ENCODE results near the gene SAMD8.
A peak's percentile ranks its signal among the peaks of the same experiment; 100 is the strongest.
"Not testable (repeated sequence)": the region's sequence is repeated elsewhere in the genome, so short reads cannot be mapped to it uniquely, and the experiment has no call there.

The SAMD8 gene

DNA sequence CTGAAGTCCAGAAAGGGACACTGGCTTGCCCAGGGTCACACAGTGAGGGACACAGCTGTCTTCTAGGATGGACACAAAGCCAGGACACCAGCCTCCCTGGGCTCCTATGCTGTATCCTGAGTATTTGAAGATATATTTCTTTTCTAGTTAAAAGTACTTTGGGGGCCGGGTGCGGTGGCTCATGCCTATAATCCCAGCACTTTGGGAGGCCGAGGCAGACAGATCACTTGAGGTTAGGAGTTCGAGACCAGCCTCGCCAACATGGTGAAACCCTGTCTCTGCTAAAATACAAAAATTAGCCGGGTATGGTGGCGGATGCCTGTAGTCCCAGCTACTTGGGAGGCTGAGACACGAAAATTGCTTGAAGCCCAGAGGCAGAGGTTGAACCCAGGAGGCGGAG is 4.6 kb upstream of the SAMD8 start:
- H3K9ac ChIP-seq (ENCODE audit: low read length); H4K5ac ChIP-seq (ENCODE audit: low read length); H3K79me1 ChIP-seq (ENCODE audit: low read length); H2BK5ac ChIP-seq (ENCODE audit: low read length); H2BK120ac ChIP-seq (ENCODE audit: low read depth, low read length); H3K18ac ChIP-seq (ENCODE audit: low read length); H3K23ac ChIP-seq (ENCODE audit: low read length); H3K4me2 ChIP-seq (ENCODE audit: low read length); H4K8ac ChIP-seq (ENCODE audit: low read depth, low read length); DNase-seq; H3K79me2 ChIP-seq (ENCODE audit: control insufficient read depth, insufficient read depth, low read length); H3K4ac ChIP-seq (ENCODE audit: low read depth, low read length); H2BK15ac ChIP-seq (replicated peaks; ENCODE audit: low read depth); H3K27me3 ChIP-seq (ENCODE audit: insufficient read depth, low read length, poor library complexity); H3K36me3 ChIP-seq (ENCODE audit: control insufficient read depth, insufficient read depth, low read length); H2AK5ac ChIP-seq (ENCODE audit: low read length); H3K4me3 ChIP-seq (ENCODE audit: low read length); H3K4me1 ChIP-seq (ENCODE audit: control insufficient read depth, low read depth, low read length): not testable (repeated sequence)
- peak overlapping the region; percentile 31 for H3K27ac ChIP-seq (ENCODE audit: low read depth, low read length)
- no CpG with 5 or more reads among the region's 9 CpGs for WGBS (ENCODE audit: extremely low coverage, insufficient coverage, low lambda C conversion rate)
- H3K56ac ChIP-seq (ENCODE audit: low read length), result peak overlapping the region; percentile 6

DNA sequence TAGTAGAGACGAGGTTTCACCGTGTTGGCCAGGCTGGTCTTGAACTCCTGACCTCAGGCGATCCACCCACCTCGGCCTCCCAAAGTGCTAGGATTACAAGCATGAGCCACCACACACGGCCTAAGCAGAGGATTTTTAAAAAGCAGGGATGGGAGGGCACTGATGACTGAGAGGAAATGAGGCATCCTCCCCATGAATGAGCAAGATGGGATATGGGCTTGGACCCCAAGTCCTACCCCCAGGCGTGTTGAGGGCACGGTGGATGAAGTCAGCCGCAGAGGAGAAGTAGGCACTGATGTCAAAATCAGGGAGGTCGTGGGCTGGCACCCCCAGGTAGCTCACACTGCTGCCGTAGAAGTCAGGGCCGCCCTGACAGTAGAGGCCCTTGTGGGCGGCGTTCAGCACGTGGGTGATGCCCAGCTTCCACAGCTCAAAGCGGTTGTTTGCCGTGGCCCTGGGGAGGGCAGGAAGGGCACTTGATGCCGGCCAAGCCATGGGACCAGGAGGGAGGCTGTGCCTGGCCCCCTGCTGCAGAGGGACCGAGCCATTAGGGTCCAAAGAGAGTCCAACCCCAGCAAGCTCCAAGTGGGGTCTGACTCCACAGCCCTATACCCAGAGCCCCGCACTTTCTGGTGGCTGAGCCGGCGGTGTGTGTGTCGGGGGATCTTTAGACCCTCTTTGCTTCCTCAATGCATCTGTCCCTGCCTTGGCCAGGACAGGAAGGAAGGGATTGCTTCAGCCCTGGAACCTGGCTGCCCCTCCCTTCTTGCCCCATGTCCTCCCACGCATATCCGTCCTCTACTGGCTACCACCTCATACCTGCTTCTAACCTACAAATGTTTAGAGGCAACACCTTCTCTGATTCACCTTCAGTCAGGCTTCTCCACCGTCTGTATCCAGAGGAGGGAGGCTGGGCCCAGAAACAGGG is 3.4 kb upstream of the SAMD8 start:
- Histone ChIP-seq H3K36me3 (ENCODE audit: control insufficient read depth, insufficient read depth, low read length) (no peaks in the 10 kb centered on the region), H3K18ac (ENCODE audit: low read length) (no peak overlapping the region), H3K27ac (ENCODE audit: low read depth, low read length) (peak overlapping the region; percentile 43), H3K79me1 (ENCODE audit: low read length) (no peaks in the 10 kb centered on the region), H2BK5ac (ENCODE audit: low read length) (peak overlapping the region; percentile 17), H3K23ac (ENCODE audit: low read length) (no peak overlapping the region), H2BK120ac (ENCODE audit: low read depth, low read length) (no peak overlapping the region), H3K79me2 (ENCODE audit: control insufficient read depth, insufficient read depth, low read length) (peaks cover 4% of the 10 kb centered on the region), H4K5ac (ENCODE audit: low read length) (no peak overlapping the region), H3K4me2 (ENCODE audit: low read length) (no peak overlapping the region), H3K56ac (ENCODE audit: low read length) (peak overlapping the region; percentile 65), H2BK15ac (replicated peaks; ENCODE audit: low read depth) (no peak overlapping the region), H3K4ac (ENCODE audit: low read depth, low read length) (no peak overlapping the region), H3K4me1 (ENCODE audit: control insufficient read depth, low read depth, low read length) (peaks cover 6% of the 10 kb centered on the region), H2AK5ac (ENCODE audit: low read length) (no peak overlapping the region), H3K27me3 (ENCODE audit: insufficient read depth, low read length, poor library complexity) (no peaks in the 10 kb centered on the region), H3K4me3 (ENCODE audit: low read length) (no peak overlapping the region), H3K9ac (ENCODE audit: low read length) (no peak overlapping the region), H4K8ac (ENCODE audit: low read depth, low read length) (no peak overlapping the region)
- WGBS (ENCODE audit: extremely low coverage, insufficient coverage, low lambda C conversion rate), result no CpG with 5 or more reads among the region's 25 CpGs
- DNase-seq, result no peak

DNA sequence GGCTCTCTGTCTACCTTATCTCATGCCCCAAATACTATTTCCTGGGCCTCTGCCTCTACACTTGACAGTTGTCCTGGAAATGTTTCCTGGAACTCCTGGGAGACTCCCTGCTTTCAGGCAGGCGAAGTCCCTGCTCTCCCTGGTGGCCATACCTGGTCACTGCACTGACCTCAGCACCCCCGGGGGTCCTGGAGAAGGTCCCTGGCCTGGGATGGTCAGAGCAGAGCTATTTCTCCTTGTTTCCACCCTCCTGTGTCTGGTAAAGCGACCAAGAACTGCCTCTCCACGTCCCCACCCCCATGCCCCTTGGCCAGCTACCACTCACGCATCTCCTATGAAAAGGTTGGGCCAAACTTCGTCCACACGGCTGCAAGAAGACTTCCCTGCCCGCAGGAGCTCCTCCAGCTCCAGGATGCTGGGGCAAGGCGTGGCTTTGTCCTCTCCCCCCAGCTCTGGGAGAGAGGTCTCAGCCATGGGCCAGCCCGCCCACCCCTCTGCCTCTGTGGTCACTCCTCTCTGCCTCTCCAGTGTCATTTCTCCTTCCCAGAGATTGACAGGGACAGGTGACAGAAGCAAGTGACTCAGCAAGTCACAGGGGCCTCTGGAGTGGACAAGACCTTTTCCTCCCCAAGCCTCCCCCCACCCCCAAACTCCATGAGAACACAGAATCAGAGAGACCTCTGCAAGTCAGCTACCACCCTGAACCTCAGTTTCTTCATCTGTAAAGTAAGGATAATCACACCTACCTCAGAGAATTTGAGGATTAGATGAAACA is 2.6 kb upstream of the SAMD8 start:
- no CpG with 5 or more reads among the region's 10 CpGs for WGBS (ENCODE audit: extremely low coverage, insufficient coverage, low lambda C conversion rate)
- Histone ChIP-seq H3K36me3 (ENCODE audit: control insufficient read depth, insufficient read depth, low read length) (no peaks in the 10 kb centered on the region), H4K5ac (ENCODE audit: low read length) (no peak overlapping the region), H2BK120ac (ENCODE audit: low read depth, low read length) (no peak overlapping the region), H3K9ac (ENCODE audit: low read length) (no peak overlapping the region), H2AK5ac (ENCODE audit: low read length) (no peak overlapping the region), H3K79me1 (ENCODE audit: low read length) (no peaks in the 10 kb centered on the region), H3K4ac (ENCODE audit: low read depth, low read length) (no peak overlapping the region), H3K18ac (ENCODE audit: low read length) (no peak overlapping the region), H4K8ac (ENCODE audit: low read depth, low read length) (no peak overlapping the region), H3K4me3 (ENCODE audit: low read length) (no peak overlapping the region), H3K4me1 (ENCODE audit: control insufficient read depth, low read depth, low read length) (peaks cover 6% of the 10 kb centered on the region), H2BK15ac (replicated peaks; ENCODE audit: low read depth) (no peak overlapping the region), H3K4me2 (ENCODE audit: low read length) (no peak overlapping the region), H3K27ac (ENCODE audit: low read depth, low read length) (peak overlapping the region; percentile 43), H3K27me3 (ENCODE audit: insufficient read depth, low read length, poor library complexity) (no peaks in the 10 kb centered on the region), H3K56ac (ENCODE audit: low read length) (peak overlapping the region; percentile 65), H3K79me2 (ENCODE audit: control insufficient read depth, insufficient read depth, low read length) (peaks cover 5% of the 10 kb centered on the region), H3K23ac (ENCODE audit: low read length) (no peak overlapping the region), H2BK5ac (ENCODE audit: low read length) (peak overlapping the region; percentile 17)
- DNase-seq, result peak; percentile 86

DNA sequence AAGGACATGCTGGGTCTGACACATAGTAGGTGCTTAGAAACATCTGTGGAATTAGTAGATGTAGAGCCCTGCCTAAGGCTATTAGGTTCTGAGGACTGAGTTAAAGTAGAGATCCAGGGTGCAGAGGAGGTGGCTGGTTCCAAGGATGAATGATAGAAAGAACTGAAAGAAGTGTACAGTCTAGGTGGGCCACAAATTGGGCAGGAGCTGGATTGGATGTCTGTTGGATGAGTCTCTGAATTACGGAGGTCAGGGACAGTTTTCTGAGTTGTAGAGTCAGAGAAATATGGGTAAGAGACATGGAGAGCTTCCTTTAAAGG is 2.0 kb upstream of the SAMD8 start:
- H3K36me3 ChIP-seq (ENCODE audit: control insufficient read depth, insufficient read depth, low read length), result no peaks in the 10 kb centered on the region
- no peak overlapping the region for H2BK120ac ChIP-seq (ENCODE audit: low read depth, low read length)
- H2BK5ac ChIP-seq (ENCODE audit: low read length), result no peak overlapping the region
- H4K5ac ChIP-seq (ENCODE audit: low read length), result no peak overlapping the region
- H3K27ac ChIP-seq (ENCODE audit: low read depth, low read length), result no peak overlapping the region
- H2BK15ac ChIP-seq (replicated peaks; ENCODE audit: low read depth), result no peak overlapping the region
- H3K4me2 ChIP-seq (ENCODE audit: low read length), result no peak overlapping the region
- H4K8ac ChIP-seq (ENCODE audit: low read depth, low read length), result no peak overlapping the region
- no peak overlapping the region for H3K56ac ChIP-seq (ENCODE audit: low read length)
- H3K79me1 ChIP-seq (ENCODE audit: low read length), result no peaks in the 10 kb centered on the region
- no peak overlapping the region for H3K9ac ChIP-seq (ENCODE audit: low read length)
- H3K4me3 ChIP-seq (ENCODE audit: low read length), result no peak overlapping the region
- peaks cover 6% of the 10 kb centered on the region for H3K4me1 ChIP-seq (ENCODE audit: control insufficient read depth, low read depth, low read length)
- peaks cover 7% of the 10 kb centered on the region for H3K79me2 ChIP-seq (ENCODE audit: control insufficient read depth, insufficient read depth, low read length)
- H3K23ac ChIP-seq (ENCODE audit: low read length), result no peak overlapping the region
- no peak for DNase-seq
- H3K4ac ChIP-seq (ENCODE audit: low read depth, low read length), result no peak overlapping the region
- H2AK5ac ChIP-seq (ENCODE audit: low read length), result no peak overlapping the region
- WGBS (ENCODE audit: extremely low coverage, insufficient coverage, low lambda C conversion rate), result no CpG with 5 or more reads among the region's 1 CpG
- no peaks in the 10 kb centered on the region for H3K27me3 ChIP-seq (ENCODE audit: insufficient read depth, low read length, poor library complexity)
- H3K18ac ChIP-seq (ENCODE audit: low read length), result no peak overlapping the region

GRCh38 chr10:75110006-75110632 is 1.3 kb upstream of the SAMD8 start:
- Histone ChIP-seq H3K79me2 (ENCODE audit: control insufficient read depth, insufficient read depth, low read length) (peaks cover 8% of the 10 kb centered on the region), H3K4me3 (ENCODE audit: low read length) (no peak overlapping the region), H2BK5ac (ENCODE audit: low read length) (no peak overlapping the region), H3K4ac (ENCODE audit: low read depth, low read length) (no peak overlapping the region), H3K79me1 (ENCODE audit: low read length) (no peaks in the 10 kb centered on the region), H2BK15ac (replicated peaks; ENCODE audit: low read depth) (no peak overlapping the region), H3K36me3 (ENCODE audit: control insufficient read depth, insufficient read depth, low read length) (no peaks in the 10 kb centered on the region), H3K4me1 (ENCODE audit: control insufficient read depth, low read depth, low read length) (peaks cover 6% of the 10 kb centered on the region), H2AK5ac (ENCODE audit: low read length) (peak overlapping the region; percentile 66), H3K9ac (ENCODE audit: low read length) (no peak overlapping the region), H4K5ac (ENCODE audit: low read length) (no peak overlapping the region), H4K8ac (ENCODE audit: low read depth, low read length) (no peak overlapping the region), H2BK120ac (ENCODE audit: low read depth, low read length) (no peak overlapping the region), H3K27ac (ENCODE audit: low read depth, low read length) (no peak overlapping the region), H3K27me3 (ENCODE audit: insufficient read depth, low read length, poor library complexity) (no peaks in the 10 kb centered on the region), H3K23ac (ENCODE audit: low read length) (no peak overlapping the region), H3K4me2 (ENCODE audit: low read length) (no peak overlapping the region), H3K56ac (ENCODE audit: low read length) (peak overlapping the region; percentile 12), H3K18ac (ENCODE audit: low read length) (no peak overlapping the region)
- no CpG with 5 or more reads among the region's 8 CpGs for WGBS (ENCODE audit: extremely low coverage, insufficient coverage, low lambda C conversion rate)
- DNase-seq, result no peak

All from mesendoderm (in vitro differentiated cells).